ENCODE measurements around the gene KLF7.

- no peak for TF ChIP-seq CTCF (IDR thresholded peaks at IDR 0.05; ENCODE audit: poor library complexity)
- no peak for TF ChIP-seq EZH2 (IDR thresholded peaks at IDR 0.05; ENCODE audit: borderline replicate concordance)
These were observed 125.1 kb downstream of the KLF7 start for GRCh38 chr2:207040696-207041095.
